NCI-H2081 (cell line): ENCODE data around the gene KRT72.

Experiments
- DNase-seq, 2 experiments: peaks; one replicate each; lab custom pipeline; 2025; lab: John Stamatoyannopoulos, UW

Gene KRT72

DNA sequence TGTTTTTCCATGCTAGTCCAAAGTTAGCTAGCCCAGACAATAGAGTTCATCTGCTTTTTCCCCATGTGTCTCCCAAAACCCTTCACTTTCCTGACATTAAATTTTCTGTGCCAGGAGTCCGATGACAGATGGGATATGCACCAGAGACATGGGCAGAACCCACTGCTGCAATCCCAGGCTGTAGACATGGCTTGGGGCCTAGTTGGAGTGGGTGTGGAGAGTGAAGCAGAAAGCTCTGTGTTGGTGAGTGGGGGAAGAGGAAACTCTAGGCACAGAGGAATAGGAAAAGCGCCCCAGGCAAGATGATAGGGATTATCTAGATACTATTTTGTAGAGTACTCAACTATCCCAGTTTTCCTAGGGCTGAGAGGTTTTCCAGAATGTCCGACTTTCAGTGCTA is 22.8 kb downstream of the KRT72 start:
- no peak for DNase-seq

DNA sequence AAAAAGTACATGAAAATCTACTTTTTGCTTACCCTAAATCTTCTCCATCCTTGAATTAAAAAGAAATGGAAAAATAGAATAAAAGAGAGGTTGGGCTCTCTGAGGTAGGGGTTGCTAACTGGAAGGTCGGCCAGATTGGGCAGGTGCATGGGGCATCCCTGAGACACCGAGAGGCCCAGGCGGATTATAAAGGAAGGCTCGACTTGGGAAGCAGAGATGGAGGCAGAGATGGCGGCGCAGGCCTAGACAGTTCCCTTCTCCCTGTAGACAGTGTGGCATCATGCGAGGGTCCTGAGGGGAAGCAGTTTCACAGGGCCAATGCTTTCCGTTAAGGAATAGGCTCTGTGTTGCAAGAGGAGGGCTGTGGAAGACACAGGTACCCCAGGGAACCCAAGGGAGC is 23.9 kb downstream of the KRT72 start:
- no peak for DNase-seq

DNA sequence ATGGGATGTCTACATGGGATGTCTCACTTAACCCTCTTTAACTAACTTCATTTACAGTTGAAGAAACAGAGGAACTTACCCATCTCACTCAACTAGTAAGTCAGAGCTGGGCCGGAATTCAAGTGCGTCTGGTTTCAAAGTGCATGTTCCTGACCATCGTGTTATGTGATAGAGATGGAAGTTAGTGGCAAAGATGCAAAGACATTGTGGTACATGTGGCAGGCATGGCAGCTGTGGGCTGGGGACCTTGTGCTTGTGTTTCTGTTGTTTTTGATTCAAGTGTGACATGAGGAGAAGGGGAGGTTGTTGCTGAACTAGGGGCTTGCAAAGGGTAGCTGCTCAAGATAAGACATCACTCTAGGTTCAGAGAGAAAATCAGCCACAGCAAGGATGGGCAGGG is 25.3 kb downstream of the KRT72 start:
- no peak for DNase-seq

DNA sequence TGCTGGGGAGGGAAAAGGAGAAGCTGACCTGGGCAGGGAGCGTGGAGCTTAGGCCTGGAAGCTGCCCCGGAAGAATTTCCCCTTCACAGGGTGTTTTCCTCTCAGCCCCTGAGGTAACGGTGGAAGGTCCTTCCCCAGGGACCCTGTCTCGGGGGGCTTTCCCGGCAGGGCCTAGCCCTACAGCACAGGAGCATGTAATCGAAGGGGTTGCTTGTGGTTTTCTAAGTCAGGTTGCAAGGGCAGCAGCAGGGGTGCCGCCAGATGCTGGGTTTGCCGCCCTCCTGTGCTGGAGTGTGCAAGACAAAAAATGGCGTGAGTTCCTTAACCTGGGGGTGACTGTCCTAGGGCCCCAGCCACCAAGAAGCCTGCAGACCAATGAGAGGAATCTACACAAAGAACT is 26.0 kb downstream of the KRT72 start:
- no peak for DNase-seq

DNA sequence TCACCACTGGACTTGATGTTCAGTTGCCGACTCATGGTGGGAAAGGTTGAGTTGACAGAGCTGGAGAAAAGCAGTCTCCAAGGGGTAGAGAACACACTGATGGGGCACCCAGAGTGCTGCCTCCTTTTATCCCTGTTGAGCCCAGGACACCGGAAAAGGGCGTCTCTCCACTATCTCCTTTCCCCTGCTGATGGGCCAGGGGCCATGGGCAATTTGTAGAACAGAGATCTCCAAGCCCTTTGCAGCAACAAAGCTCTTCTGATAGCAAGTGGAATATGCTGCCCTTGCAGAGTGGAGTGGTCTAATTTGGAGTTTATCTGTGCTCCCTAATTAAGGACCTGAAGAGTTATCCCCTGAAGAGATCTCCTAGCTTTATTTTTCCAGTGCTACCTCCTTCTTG is 27.5 kb downstream of the KRT72 start, which contains the start of gene KRT74:
TSS of gene KRT74 (minus strand) at position 101 of the 400 bp plus-strand sequence. CDS start at position 35, 66 bp downstream.
- DNase-seq = no peak

DNA sequence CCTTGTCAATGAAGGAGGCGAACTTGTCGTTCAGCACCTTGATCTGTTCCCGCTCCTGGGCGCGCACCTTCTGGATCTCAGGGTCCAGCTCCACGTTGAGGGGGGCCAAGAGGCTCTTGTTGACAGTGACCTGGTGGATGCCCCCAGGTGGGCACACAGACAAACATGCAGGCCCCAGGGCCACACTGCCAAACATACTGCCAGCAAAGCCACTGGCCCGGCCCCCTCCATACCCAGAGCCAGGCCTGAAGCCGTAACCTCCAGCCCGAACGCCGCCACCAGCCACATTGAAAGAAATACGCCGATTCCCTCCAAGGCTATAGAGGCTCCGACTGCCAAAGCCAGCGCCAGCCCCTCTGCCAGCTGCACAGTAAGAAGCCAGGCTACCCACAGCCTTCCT is 28.0 kb downstream of the KRT72 start:
- DNase-seq = no peak

DNA sequence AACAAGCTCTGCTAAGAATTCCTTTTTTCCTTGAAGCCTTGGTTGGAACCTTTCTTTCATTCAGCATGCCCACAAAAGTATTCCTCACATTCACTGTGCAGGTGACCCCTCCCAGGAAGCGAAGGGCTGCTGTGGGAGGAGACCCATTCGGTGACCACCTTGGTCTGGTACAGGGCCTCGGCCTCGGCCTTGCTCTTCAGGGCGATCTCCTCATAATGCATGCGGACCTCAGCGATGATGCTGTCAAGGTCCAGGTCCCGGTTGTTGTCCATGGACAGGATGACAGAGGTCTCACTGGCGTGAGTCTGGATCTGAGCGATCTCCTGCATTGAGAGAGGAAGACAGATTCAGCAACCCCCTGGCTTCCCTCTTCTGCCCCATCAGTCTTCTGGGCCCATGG is 30.8 kb downstream of the KRT72 start:
- DNase-seq = no peak

DNA sequence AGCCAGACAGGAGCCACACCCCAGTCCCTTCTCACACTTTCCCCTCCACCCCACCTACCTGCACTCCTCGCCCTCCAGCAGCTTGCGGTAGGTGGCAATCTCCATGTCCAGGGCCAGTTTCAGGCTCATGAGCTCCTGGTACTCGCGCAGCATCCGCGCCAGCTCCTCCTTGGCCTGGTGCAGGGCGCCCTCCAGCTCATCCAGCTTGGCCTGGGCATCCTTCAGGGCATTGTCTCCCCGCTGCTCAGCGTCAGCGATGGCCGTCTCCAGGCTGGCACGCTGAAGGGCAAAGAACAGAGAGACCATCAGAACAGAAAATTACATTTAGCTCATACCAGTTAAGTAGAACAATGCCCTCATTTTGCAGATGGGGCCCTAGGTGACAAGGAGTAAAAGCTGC is 33.2 kb downstream of the KRT72 start:
- no peak for DNase-seq

DNA sequence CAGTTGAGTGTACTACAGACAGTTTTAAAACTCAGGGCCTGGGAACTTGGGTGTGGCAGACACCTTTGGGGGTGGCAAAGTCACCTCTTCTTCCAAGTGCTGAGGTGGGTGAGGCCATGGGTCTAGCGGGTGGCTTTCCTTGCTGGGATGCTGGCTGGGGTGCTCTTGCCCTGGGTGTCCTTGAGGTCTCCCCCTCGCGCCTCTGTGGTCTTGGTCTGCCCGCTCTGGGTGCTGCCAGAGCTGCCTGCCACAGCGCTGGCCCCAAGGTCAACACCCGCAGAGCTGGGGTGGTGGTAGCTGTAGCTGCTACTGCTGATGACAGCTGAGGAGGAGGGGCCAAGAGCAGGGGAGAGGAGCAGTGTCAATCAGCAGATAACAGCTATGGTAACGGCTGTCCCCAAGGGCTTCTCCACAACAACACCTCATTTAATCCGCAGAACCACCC is 34.4 kb downstream of the KRT72 start:
- no peak for DNase-seq

DNA sequence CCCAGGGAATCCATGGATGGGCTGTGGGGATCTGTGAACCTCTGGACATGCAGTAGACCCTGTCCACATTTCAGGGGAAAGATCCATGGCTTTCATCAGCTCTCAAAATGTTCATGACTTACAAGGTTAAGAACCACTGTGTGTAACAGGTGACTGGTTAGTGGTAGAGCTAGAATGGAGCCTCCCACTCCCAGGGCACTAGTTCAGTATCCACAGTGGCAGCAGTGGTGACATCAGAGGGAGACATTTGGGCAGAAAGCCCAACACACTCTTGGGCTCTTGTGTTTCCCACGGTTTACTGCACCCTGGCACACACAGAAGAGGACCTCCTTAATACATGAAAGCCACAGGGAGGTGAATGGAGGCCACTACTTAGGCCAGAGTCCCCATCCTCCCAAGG is 36.7 kb downstream of the KRT72 start:
- no peak for DNase-seq

DNA sequence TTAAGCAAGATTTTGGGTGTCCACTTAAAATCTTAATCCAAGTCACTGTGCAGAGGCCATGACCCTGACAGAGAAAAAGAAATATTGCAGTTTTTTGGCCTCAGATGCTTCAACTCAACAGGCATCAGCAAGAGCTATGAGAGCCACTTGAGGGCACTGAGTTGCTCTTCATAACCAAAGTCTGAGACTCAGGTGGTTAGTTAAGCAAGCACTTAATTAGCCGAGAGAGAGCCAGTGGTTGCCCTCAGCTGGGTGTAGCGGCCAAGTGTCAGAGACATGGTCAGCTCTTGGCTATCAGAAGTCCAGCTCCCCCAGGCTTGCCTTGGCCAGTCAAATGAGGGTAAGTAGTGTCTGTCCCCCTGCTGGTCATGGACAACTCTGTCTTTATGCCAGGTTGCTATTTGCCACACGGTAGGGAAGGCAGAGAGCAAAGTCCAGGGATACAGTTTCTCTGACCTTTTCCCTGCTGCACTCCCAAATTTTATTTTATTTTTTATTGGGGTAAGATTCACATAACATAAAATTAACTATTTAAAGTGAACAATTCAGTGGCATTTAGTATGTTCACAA is 39.3 kb downstream of the KRT72 start:
- DNase-seq = no peak

DNA sequence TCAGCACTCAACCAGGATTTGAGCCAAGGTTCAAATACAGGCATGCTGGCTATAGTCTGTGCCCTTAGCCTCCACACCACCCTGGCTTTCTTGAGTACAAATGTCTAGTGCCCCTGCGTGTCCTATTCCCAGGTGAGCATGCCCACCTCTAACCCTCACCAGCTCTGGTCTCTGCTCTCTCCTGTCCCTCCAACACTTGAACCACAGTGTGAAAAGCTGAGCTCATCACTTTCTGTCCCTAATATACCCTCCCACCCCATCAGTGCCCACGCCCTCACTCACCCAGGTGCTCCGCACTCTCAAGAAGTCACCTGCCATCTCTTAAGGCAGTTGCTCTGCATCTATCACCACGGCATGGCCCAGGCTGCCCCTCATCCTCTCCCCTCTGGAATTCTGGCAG is 41.3 kb downstream of the KRT72 start:
- no peak for DNase-seq

DNA sequence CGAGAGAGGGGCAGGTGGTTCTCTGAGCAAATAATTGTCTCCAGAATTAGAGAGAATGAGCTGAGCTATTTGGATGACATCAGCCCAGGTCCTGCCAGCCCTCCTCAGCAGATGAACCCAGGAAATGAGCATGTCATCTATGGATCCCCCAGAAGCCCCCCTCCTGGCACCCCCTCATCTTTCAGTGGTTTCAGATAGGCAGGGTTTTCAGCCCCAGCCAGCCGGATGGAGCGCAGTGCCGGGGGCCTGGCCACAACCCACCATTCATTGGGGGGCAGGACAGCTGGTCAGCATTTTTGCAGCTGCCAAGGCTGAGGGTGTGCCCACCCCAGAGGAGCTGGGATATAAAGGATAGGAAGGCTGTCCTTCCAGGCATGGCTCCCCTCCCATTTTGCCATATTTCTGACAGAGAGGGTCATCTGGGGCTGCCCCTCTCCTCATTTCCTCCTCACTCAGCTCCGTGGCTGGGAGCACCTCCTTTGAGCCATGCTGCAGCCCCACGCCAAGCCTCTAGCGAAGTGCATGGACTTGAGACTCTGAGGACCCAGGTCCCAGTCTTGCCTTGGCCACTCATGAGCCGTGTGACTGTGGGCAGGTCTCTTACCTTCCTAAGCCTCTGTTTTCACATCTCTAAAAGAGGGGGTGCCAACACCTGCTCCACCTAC is 42.4 kb downstream of the KRT72 start:
- peak in 1 of 2 experiments; percentile 30 for DNase-seq

DNA sequence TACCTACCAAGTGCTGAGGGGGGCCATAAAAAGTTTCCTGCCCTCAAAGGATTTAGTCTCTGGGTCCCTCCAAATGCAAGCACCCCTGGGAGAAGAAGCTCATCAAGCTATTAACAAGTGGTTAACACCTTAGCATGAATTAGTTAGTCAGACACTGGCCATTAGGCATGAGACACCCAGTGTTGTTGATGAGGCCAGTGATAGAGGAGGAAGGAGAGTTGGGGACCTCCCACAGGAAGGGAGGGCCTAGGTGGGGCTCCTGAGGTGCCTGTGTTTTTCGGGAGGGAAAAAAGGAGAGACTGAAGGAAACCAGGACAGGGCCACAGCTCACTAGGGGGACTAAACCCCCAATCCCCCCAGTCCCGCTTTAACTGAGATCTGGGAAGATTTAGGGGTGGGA is 43.8 kb downstream of the KRT72 start:
- no peak for DNase-seq

DNA sequence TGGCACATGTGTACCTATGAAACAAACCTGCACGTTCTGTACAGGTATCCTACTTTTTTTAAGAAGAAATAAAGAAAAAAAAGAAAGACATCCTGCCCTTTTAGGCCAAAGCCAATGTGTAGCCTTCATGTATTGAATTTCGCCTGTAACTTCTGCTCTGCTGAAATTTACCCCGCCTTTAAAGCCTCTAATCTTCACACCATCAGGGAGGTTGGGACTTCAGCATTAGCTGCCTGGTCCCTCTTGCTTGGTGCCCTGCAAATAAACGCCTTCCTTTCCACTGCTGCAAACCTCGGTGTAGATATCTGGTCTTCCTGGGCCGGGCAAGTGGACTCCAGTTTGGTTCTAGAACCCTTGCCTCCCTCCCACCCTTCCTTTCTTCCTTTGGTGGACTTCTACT is 45.7 kb downstream of the KRT72 start:
- DNase-seq = no peak

DNA sequence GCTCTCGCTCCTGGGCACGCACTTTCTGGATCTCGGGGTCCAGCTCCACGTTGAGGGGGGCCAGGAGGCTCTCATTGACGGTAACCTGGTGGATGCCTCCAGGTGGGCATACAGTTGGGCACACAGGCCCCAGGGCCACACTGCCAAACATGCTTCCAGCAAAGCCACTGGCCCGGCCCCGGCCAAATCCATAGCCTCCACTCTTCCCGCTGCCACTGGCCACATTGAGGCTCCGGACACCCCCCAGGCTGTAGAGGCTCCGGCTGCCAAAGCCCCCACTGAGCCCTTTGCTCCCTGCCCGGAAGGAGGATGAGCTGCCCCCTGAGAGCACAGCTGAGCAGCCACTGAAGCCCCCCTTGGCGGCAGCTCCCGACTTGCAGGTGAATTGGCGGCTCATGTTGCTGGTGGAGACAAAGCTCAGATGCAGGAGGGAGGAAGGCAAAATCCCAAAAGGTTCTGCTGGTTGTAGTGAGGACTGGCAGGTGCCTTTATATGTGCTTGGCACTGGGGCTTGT is 48.5 kb downstream of the KRT72 start, which contains the start of gene KRT71:
TSS of gene KRT71 (minus strand) at position 465 of the 515 bp plus-strand sequence. CDS start at position 397, 68 bp downstream.
- no peak for DNase-seq

DNA sequence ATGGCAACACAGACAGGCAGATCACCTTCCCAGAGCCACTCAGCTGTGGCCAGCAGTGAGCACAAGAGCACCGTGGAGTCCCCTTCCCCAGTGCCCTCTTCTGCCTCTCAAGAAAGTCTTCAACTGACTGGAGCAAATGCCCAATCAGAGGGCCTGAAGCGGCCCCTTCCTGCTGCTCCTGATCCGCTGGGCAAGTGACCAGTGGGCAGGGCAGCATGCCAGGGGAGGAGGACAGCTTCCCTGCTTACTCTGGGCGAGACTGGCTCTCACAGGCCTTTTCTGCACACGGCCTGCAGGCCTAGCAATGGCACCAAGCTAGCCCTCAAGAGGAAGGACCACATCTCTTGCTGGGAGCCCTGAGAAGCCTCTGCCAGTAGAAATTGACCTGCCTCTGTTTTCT is 49.2 kb downstream of the KRT72 start:
- DNase-seq = no peak

DNA sequence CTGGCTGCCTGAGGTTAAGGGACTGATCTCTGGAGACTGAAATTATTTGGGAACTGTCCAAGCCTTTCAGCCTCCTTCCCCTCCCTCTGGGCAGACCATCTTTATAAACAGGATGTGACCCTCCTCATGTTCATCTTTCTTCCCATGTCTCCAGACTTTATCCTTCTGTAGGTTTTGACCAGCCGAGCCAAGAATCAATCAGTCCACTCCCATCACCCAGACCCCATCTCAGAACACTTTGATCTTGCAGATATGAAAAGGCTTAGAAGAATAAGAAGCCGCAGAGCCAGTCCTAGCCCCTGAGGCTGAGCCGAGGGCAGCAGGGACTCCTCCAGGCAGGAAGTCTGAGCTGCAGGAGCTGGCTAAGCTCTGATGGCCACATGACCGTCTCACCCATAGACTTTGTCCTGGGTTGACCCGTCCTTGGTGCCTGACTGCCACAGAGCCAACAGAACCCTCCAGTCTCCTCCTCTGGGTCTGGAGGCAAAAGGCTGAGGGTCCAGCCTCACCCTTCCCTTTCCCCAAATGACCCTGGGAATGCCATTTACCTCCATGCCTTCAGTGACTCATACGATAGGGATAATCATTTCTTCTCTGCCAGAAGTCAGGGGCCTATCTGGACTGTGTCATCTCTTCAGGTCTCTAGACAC is 49.9 kb downstream of the KRT72 start:
- DNase-seq = no peak

DNA sequence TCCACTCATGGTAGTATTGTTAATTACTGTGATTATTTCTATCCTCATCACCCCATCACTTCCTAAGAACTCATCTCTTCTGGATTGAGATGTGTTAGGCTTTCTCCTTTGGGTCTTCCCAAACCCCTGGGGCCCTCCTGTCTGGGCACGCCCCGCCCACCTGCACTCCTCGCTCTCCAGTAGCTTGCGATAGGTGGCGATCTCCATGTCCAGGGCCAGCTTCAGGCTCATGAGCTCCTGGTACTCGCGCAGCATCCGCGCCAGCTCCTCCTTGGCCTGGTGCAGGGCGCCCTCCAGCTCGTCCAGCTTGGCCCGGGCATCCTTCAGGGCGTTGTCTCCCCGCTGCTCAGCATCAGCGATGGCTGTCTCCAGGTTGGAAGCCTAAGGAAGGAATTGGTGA is 55.1 kb downstream of the KRT72 start:
- DNase-seq = no peak

DNA sequence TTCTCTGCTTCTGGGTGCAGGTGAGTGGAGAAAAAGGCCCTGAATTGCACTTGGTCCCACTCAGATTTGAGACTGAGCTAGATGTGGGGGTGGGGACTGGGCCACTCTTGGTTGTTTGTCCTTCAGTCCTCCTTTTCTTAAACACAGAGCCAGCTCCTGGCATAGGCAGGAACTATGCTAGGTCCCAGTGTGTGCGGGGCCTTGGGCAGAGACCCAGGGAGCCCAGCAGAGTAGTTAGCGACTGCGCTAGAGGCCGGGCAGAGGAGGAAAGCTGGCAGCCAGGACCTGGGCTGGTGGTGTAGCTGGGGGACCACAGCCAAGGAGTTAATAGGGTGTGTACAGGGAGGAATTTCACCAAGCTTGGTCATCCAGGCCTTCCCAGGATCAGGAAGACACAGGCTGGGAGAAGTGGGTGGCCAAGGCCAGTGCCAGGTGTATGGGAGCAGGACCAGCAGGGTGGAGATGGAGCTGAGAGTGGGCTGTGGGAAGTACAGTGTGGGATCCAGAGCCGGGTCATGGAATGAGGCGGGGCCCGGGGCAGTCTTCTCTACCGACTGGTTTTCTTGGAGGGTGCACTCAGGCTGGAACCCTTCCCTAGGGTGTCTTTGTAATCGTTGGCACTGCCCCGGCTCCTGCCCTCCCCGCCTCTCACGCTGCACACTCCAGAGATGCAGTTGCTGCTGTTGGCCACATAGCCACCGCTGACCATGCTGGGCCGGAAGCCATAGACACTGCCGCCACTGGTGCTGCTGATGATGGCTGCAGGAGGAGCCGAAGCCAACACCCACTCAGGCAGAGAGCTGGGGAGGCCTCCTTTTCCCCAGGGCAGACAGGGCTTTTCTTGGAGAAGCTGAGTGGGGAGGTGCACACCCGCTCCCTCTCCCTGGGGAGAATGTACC is 57.0 kb downstream of the KRT72 start:
- DNase-seq = no peak

DNA sequence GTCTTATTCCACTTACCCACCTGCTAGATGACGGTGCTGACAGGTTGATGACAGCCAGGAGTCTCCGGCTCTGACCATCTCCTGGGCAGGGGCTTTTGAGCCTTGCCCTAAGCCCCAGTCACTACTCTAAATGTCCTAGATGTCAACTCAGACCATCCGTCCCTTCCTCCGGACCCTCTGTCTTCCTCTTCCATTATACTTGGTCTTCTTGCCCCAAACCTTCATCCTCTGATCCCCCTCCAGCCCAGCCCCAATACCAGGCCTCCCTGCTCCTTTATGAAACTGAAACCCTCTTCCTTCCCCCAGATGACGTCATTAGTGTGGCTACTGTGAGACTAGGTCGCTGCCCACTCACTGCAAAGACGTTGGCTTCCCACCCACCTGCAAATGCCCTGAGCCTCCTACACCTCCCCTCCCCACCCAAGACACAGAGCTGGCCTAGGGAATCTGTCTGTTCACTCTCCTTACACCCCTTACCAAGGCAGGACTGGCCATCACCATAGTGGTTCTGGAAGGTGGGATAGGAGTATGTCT is 58.4 kb downstream of the KRT72 start:
- no peak for DNase-seq

DNA sequence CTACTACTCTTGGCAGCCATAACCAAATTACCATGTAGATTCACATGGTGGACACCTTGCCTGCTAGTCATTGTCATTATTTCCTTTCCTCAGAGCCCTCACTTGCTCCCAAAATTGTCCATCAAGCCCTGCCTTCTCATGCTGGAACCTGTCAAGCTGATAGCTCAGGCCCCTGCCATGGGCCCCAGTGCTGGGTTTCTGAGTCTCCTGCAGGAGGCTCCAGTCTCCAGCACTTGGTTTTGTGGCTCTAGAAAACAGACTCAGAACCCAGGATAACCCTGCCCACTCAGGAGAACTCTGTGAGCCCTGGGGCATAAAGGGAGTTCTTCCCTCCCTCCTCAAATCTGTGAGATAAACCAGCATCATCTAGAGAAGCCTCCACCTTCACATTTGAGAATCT is 59.1 kb downstream of the KRT72 start:
- DNase-seq = no peak
